Prostate gland (tissue), 2 donors: ENCODE results near the gene PLPPR4. TPM values are rescaled to one million over a fixed set of nuclear protein-coding genes. Genes with fewer than 3 reads are reported as not detected.

Experiments used
- DNase-seq: peaks from one replicate; pipeline ENCODE4 v3.0.0-alpha.2; 2019; ENCODE audit warnings: low spot score
- H3K27ac ChIP-seq, 2 donors: fragments of 200-600 bp; sonication (generic); 2 replicates each; pipeline ENCODE4 v1.5.1; 2017 to 2019
- H3K27me3 ChIP-seq: fragments of 200-600 bp; sonication (generic); replicated peaks from 2 replicates; pipeline ENCODE4 v1.5.1; 2019; ENCODE audit not compliant: insufficient read depth
- H3K36me3 ChIP-seq, 2 donors: fragments of 200-600 bp; sonication (generic); 1 replicate in 1 of 2; 2 replicates in 1 of 2; pipeline versions ENCODE4 v1.5.1 to v1.8.1; 2017 to 2019
- H3K4me1 ChIP-seq: fragments of 200-600 bp; sonication (generic); replicated peaks from 2 replicates; pipeline ENCODE4 v1.5.1; 2019
- H3K4me3 ChIP-seq, 2 donors: fragments of 200-600 bp; sonication (generic); 2 replicates each; pipeline ENCODE4 v1.5.1; 2017 to 2019
- H3K9me3 ChIP-seq: fragments of 200-600 bp; sonication (generic); 2 replicates; pipeline ENCODE4 v1.5.1; 2017
- CTCF ChIP-seq, 4 experiments: fragments of 200-600 bp in 2 of 4; fragments of 450-650 bp in 2 of 4; sonication (generic) in 2 of 4; IDR thresholded peaks; 1 replicate in 3 of 4; 2 replicates in 1 of 4; pipeline ENCODE4 v1.5.1; 2016 to 2019; ENCODE audit warnings: antibody characterized with exemption in 4 of 4, mild to moderate bottlenecking in 2 of 4, moderate library complexity in 2 of 4
- POLR2A ChIP-seq: fragments of 450-650 bp; IDR thresholded peaks from one replicate; pipeline ENCODE4 v1.6.1; 2016; ENCODE audit warnings: antibody characterized with exemption, mild to moderate bottlenecking
- POLR2AphosphoS5 ChIP-seq: sonication (generic); formaldehyde crosslinking; IDR thresholded peaks from one replicate; pipeline ENCODE4 v1.6.1; 2017; ENCODE audit warnings: antibody characterized with exemption
- WGBS: methylation state at CpG from one replicate; pipeline ENCODE4 v1.1.5; 2018; 5-methylcytosine and 5-hydroxymethylcytosine counted together
- intact Hi-C: fragments of 100-400 bp; cut with DNase I; formaldehyde crosslinking; loops from one replicate; pipeline ENCODE4 v1.14.2; 2022
- total RNA-seq, 2 donors: library from RNA; depleted of rRNA; stranded (reverse); fragments of >200 nt; gene quantifications; one replicate each; pipeline ENCODE4 v1.1.0, GENCODE V29; 2016

Gene PLPPR4
- total RNA-seq, 2 donors from 2014 or later, result 0.05 to 3.2 TPM

- Histone ChIP-seq H3K27me3 (no peaks in the 10 kb centered on the region), H3K4me3 (no peak overlapping the region), H3K9me3 (no peaks in the 10 kb centered on the region), H3K4me1 (no peaks in the 10 kb centered on the region), H3K36me3 (no peaks in the 10 kb centered on the region), H3K27ac (no peak overlapping the region)
- WGBS, result 87% methylated on average over 1 of the region's 1 CpG
- DNase-seq, result no peak
- no peak for TF ChIP-seq POLR2AphosphoS5
- no peak for TF ChIP-seq POLR2A
- no peak for TF ChIP-seq CTCF (IDR thresholded peaks at IDR 0.05)
- intact Hi-C loops, result no loop called here
Observed at GRCh38 chr1:99233446-99233845, 30.8 kb upstream of the PLPPR4 start.

DNA sequence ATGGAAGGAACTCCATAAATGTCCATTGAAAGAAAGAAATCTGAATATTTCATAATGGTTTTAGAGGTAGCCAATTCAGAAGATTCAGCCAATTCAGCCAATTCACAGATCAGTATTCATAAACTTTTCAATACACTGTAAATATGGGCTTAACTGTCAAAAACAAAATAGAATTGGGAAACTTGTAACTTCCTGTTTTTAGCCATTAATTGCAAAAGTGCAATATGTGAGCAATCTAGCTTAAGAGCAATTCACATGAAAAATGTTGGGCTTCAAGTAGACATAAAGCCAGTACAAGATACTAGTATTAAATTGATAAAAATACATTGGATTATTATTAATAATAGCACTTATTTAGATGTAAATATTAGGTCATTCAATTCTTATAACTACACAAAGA lies 27.5 kb upstream of the PLPPR4 start:
- Histone ChIP-seq H3K4me1 (no peaks in the 10 kb centered on the region), H3K9me3 (no peaks in the 10 kb centered on the region), H3K27ac (no peak overlapping the region), H3K36me3 (no peaks in the 10 kb centered on the region), H3K27me3 (no peaks in the 10 kb centered on the region), H3K4me3 (no peak overlapping the region)
- intact Hi-C loops, result no loop called here
- TF ChIP-seq POLR2A, result no peak
- no peak for TF ChIP-seq POLR2AphosphoS5
- TF ChIP-seq CTCF (IDR thresholded peaks at IDR 0.05), result no peak
- no peak for DNase-seq

DNA sequence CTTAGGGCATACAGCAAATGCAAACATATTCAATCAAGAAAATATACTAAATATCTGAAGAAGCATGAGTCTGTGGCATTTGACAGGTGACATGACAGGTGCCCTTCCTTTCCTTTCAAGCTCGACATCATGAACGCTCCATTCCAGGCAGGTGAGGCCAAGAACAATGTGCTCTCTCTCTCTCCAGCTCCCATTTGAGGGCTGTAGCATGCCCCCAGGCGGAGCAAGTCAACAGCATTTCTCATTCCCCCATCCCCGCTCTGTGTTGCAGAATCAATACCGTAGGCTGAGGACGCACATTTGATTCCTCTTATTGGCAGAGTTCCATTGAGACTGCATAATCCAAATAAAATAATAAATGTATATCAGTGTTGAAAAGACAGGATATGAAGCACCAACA lies 24.6 kb upstream of the PLPPR4 start:
- DNase-seq, result no peak
- no peak overlapping the region for H3K4me3 ChIP-seq
- no peaks in the 10 kb centered on the region for H3K9me3 ChIP-seq
- WGBS, result 74% methylated on average over 6 of the region's 6 CpGs
- no peaks in the 10 kb centered on the region for H3K27me3 ChIP-seq
- intact Hi-C loops, result no loop called here
- H3K4me1 ChIP-seq, result no peaks in the 10 kb centered on the region
- no peaks in the 10 kb centered on the region for H3K36me3 ChIP-seq
- TF ChIP-seq POLR2AphosphoS5 (no peak), POLR2A (no peak), CTCF (IDR thresholded peaks at IDR 0.05) (no peak)
- no peak overlapping the region for H3K27ac ChIP-seq

GRCh38 chr1:99240621-99241020 lies 23.7 kb upstream of the PLPPR4 start:
- H3K36me3 ChIP-seq, result no peaks in the 10 kb centered on the region
- H3K27me3 ChIP-seq, result no peaks in the 10 kb centered on the region
- TF ChIP-seq POLR2AphosphoS5 (no peak), CTCF (IDR thresholded peaks at IDR 0.05) (no peak), POLR2A (no peak)
- WGBS, result 59% methylated on average over 2 of the region's 2 CpGs
- H3K4me3 ChIP-seq, result no peak overlapping the region
- H3K27ac ChIP-seq, result no peak overlapping the region
- intact Hi-C loops, result no loop called here
- H3K4me1 ChIP-seq, result no peaks in the 10 kb centered on the region
- DNase-seq, result no peak
- H3K9me3 ChIP-seq, result no peaks in the 10 kb centered on the region

DNA sequence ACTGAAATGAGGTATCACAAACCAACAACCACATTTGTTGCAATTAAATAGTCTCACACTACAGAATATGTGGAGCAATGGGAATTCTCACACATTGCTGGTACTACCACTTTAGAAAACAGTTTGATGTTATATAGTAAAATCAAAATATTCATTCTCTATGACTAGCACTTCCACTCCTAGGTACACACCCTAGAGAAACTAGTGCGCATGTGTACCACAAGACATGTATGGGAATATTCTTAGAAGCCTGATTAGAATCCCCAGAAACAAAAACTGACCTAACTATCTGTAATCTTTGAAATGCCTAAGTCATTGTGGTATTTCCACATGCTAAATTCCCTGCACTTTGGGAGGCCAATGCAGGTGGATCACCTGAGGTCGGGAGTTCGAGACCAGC lies 18.1 kb upstream of the PLPPR4 start:
- no peak overlapping the region for H3K27ac ChIP-seq
- TF ChIP-seq POLR2AphosphoS5 (no peak), POLR2A (no peak)
- WGBS, result 95% methylated on average over 3 of the region's 3 CpGs
- DNase-seq, result no peak
- H3K4me1 ChIP-seq, result no peaks in the 10 kb centered on the region
- no peaks in the 10 kb centered on the region for H3K36me3 ChIP-seq
- no peaks in the 10 kb centered on the region for H3K27me3 ChIP-seq
- no peaks in the 10 kb centered on the region for H3K9me3 ChIP-seq
- intact Hi-C loops, result no loop called here
- H3K4me3 ChIP-seq, result no peak overlapping the region
